ENCODE measurements around the gene KSR1.

DNA sequence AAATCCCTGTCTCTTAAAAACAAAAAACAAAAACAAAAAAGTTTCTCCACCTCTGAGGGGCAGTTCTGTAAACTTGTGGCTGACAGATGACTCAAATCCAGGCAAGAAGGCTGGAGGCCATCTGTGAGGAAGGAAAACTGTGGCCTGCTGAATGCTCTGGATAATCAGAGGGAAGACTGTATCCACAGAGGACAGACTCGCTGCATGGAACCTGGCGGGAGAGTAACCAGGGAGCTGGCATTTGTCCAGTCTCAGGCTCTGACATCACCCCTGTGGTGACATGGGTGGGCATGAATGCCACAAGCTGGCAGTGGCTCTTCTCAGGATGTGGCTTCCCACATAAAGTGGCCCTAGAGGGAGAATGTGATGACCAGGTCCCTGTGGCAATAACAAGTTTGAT, 2.8 kb upstream of the KSR1 start:
- TF ChIP-seq, protein P1, sequence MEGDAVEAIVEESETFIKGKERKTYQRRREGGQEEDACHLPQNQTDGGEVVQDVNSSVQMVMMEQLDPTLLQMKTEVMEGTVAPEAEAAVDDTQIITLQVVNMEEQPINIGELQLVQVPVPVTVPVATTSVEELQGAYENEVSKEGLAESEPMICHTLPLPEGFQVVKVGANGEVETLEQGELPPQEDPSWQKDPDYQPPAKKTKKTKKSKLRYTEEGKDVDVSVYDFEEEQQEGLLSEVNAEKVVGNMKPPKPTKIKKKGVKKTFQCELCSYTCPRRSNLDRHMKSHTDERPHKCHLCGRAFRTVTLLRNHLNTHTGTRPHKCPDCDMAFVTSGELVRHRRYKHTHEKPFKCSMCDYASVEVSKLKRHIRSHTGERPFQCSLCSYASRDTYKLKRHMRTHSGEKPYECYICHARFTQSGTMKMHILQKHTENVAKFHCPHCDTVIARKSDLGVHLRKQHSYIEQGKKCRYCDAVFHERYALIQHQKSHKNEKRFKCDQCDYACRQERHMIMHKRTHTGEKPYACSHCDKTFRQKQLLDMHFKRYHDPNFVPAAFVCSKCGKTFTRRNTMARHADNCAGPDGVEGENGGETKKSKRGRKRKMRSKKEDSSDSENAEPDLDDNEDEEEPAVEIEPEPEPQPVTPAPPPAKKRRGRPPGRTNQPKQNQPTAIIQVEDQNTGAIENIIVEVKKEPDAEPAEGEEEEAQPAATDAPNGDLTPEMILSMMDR (IDR thresholded peaks at IDR 0.05) = no peak
- TF ChIP-seq POLR2A (IDR thresholded peaks at IDR 0.05) = no peak
